GM18951 (cell line): Measurements from ENCODE around the gene PITPNC1.
A peak's percentile ranks its signal among the peaks of the same experiment; 100 is the strongest.
"Not testable (repeated sequence)": the region's sequence is repeated elsewhere in the genome, so short reads cannot be mapped to it uniquely, and the experiment has no call there.

Experiments
- POLR2A ChIP-seq: IDR thresholded peaks from 4 replicates; pipeline ENCODE4 v1.6.1; 2011; ENCODE audit warnings: mild to moderate bottlenecking; ENCODE audit not compliant: insufficient read length, insufficient read depth; ENCODE audit errors: extremely low read depth
- in situ Hi-C: fragments of 300-500 bp; cut with MboI; formaldehyde crosslinking; loops from one replicate; pipeline ENCODE4 v1.12.0; 2022; ENCODE audit warnings: low sequenced_read_pairs, mixed read lengths, inconsistent platforms; ENCODE audit not compliant: unreplicated experiment

The PITPNC1 gene

GRCh38 chr17:67376737-67377487 is at the start of gene PITPNC1:
PITPNC1 (plus strand) TSS chr17:67377281.
- peak; percentile 62 for TF ChIP-seq POLR2A
- in situ Hi-C loops = loop anchor here (10.0 kb wide), 2 partner anchors 238 to 318 kb away; no protein-coding TSS in a partner anchor

GRCh38 chr17:67328026-67328425 is 49.1 kb upstream of the PITPNC1 start:
- in situ Hi-C loops = no loop called here
- no peak for TF ChIP-seq POLR2A

- in situ Hi-C loops = not testable (repeated sequence)
These were observed 45.5 kb upstream of the PITPNC1 start for GRCh38 chr17:67331381-67332161.

GRCh38 chr17:67332162-67332508 is 44.9 kb upstream of the PITPNC1 start:
- in situ Hi-C loops = not testable (repeated sequence)

GRCh38 chr17:67335245-67335835 is 41.7 kb upstream of the PITPNC1 start:
- no peak for TF ChIP-seq POLR2A
- in situ Hi-C loops = no loop called here

GRCh38 chr17:67336859-67337258 is 40.2 kb upstream of the PITPNC1 start:
- in situ Hi-C loops = no loop called here
- no peak for TF ChIP-seq POLR2A

GRCh38 chr17:67338353-67338752 is 38.7 kb upstream of the PITPNC1 start:
- in situ Hi-C loops = not testable (repeated sequence)

- TF ChIP-seq POLR2A = no peak
- in situ Hi-C loops = no loop called here
These were observed 33.8 kb upstream of the PITPNC1 start for GRCh38 chr17:67343237-67343636.

- in situ Hi-C loops = no loop called here
- TF ChIP-seq POLR2A = no peak
These were observed 29.3 kb upstream of the PITPNC1 start for GRCh38 chr17:67347826-67348225.

- in situ Hi-C loops = no loop called here
These were observed 27.7 kb upstream of the PITPNC1 start for GRCh38 chr17:67349420-67349819.

GRCh38 chr17:67353161-67353560 is 23.9 kb upstream of the PITPNC1 start:
- no peak for TF ChIP-seq POLR2A
- in situ Hi-C loops = no loop called here

More at GRCh38 chr17:67349420-67349819, 27.7 kb upstream of the PITPNC1 start:
- TF ChIP-seq POLR2A = no peak

GRCh38 chr17:67353929-67354574 is 23.0 kb upstream of the PITPNC1 start:
- TF ChIP-seq POLR2A = no peak
- in situ Hi-C loops = no loop called here

- in situ Hi-C loops = no loop called here
- no peak for TF ChIP-seq POLR2A
These were observed 18.5 kb upstream of the PITPNC1 start for GRCh38 chr17:67358612-67359011.
